Retinal pigment epithelial cell (primary cell): ENCODE measurements around the gene CYTH4.
A peak's percentile ranks its signal among the peaks of the same experiment; 100 is the strongest.

Experiments used
- DNase-seq: peaks from one replicate; pipeline ENCODE4 v3.0.0-alpha.2; 2010; ENCODE audit warnings: low read depth
- H3K4me3 ChIP-seq: 2 replicates; pipeline ENCODE4 v1.5.1; 2011; ENCODE audit warnings: mild to moderate bottlenecking, low read length, control low read depth, moderate library complexity
- CTCF ChIP-seq: conservative IDR thresholded peaks from 2 replicates; pipeline ENCODE4 v1.5.1; 2011; ENCODE audit warnings: low read depth, low read length, control low read depth, inconsistent platforms

The CYTH4 gene

GRCh38 chr22:37267135-37267587, 15.1 kb upstream of the CYTH4 start:
- no peak for DNase-seq
- peak overlapping the region; percentile 38 for H3K4me3 ChIP-seq
- peak; percentile 85 for TF ChIP-seq CTCF

GRCh38 chr22:37267661-37268413, 14.5 kb upstream of the CYTH4 start:
- DNase-seq, result no peak
- H3K4me3 ChIP-seq, result no peak overlapping the region
- TF ChIP-seq CTCF, result no peak

GRCh38 chr22:37269936-37270678, 12.2 kb upstream of the CYTH4 start:
- no peak for TF ChIP-seq CTCF
- no peak overlapping the region for H3K4me3 ChIP-seq
- DNase-seq, result no peak

- no peak overlapping the region for H3K4me3 ChIP-seq
- no peak for DNase-seq
- no peak for TF ChIP-seq CTCF
Measured at GRCh38 chr22:37270928-37271650, 11.2 kb upstream of the CYTH4 start.

GRCh38 chr22:37273126-37273845, 9.0 kb upstream of the CYTH4 start:
- no peak overlapping the region for H3K4me3 ChIP-seq
- DNase-seq, result no peak
- TF ChIP-seq CTCF, result no peak

- no peak for DNase-seq
- no peak for TF ChIP-seq CTCF
- no peak overlapping the region for H3K4me3 ChIP-seq
Measured at GRCh38 chr22:37273846-37274225, 8.5 kb upstream of the CYTH4 start.
